ENCODE data around the gene WDR81.
"Not testable (repeated sequence)": the region's sequence is repeated elsewhere in the genome, so short reads cannot be mapped to it uniquely, and the experiment has no call there.

The WDR81 gene

GRCh38 chr17:1769822-1770477 lies 45.4 kb downstream of the WDR81 start:
- Histone ChIP-seq H4K5ac (ENCODE audit: low read length) (no peak overlapping the region), H3K4me2 (ENCODE audit: low read length) (peak overlapping the region; percentile 16), H2BK5ac (ENCODE audit: low read length) (no peak overlapping the region), H3K36me3 (ENCODE audit: control insufficient read depth, insufficient read depth, low read length) (no peaks in the 10 kb centered on the region), H3K9ac (ENCODE audit: low read length) (peak overlapping the region; percentile 0), H3K4me3 (ENCODE audit: low read length) (no peak overlapping the region), H3K79me2 (ENCODE audit: control insufficient read depth, insufficient read depth, low read length) (no peaks in the 10 kb centered on the region), H2AK5ac (ENCODE audit: low read length) (no peak overlapping the region), H3K18ac (ENCODE audit: low read length) (no peak overlapping the region), H3K23ac (ENCODE audit: low read length) (peak overlapping the region; percentile 31), H3K56ac (ENCODE audit: low read length) (peak overlapping the region; percentile 29), H4K8ac (ENCODE audit: low read depth, low read length) (no peak overlapping the region), H3K4me1 (ENCODE audit: control insufficient read depth, low read depth, low read length) (no peaks in the 10 kb centered on the region), H2BK120ac (ENCODE audit: low read depth, low read length) (no peak overlapping the region), H3K27me3 (ENCODE audit: insufficient read depth, low read length, poor library complexity) (no peaks in the 10 kb centered on the region), H3K27ac (ENCODE audit: low read depth, low read length) (no peak overlapping the region), H3K79me1 (ENCODE audit: low read length) (no peaks in the 10 kb centered on the region), H2BK15ac (replicated peaks; ENCODE audit: low read depth) (no peak overlapping the region), H3K4ac (ENCODE audit: low read depth, low read length) (no peak overlapping the region)
- no CpG with 5 or more reads among the region's 21 CpGs for WGBS (ENCODE audit: extremely low coverage, insufficient coverage, low lambda C conversion rate)
- peak; percentile 92 for DNase-seq

- not testable (repeated sequence) for H3K27ac ChIP-seq (ENCODE audit: low read depth, low read length); H3K18ac ChIP-seq (ENCODE audit: low read length); H2BK120ac ChIP-seq (ENCODE audit: low read depth, low read length); H3K79me2 ChIP-seq (ENCODE audit: control insufficient read depth, insufficient read depth, low read length); H2BK5ac ChIP-seq (ENCODE audit: low read length); H2AK5ac ChIP-seq (ENCODE audit: low read length); H4K5ac ChIP-seq (ENCODE audit: low read length); H3K4me2 ChIP-seq (ENCODE audit: low read length); H3K9ac ChIP-seq (ENCODE audit: low read length); H3K4ac ChIP-seq (ENCODE audit: low read depth, low read length); H3K79me1 ChIP-seq (ENCODE audit: low read length); H3K4me1 ChIP-seq (ENCODE audit: control insufficient read depth, low read depth, low read length); H4K8ac ChIP-seq (ENCODE audit: low read depth, low read length); H3K4me3 ChIP-seq (ENCODE audit: low read length); H3K27me3 ChIP-seq (ENCODE audit: insufficient read depth, low read length, poor library complexity); H2BK15ac ChIP-seq (replicated peaks; ENCODE audit: low read depth); H3K36me3 ChIP-seq (ENCODE audit: control insufficient read depth, insufficient read depth, low read length); DNase-seq; H3K56ac ChIP-seq (ENCODE audit: low read length); H3K23ac ChIP-seq (ENCODE audit: low read length)
- no CpG with 5 or more reads among the region's 12 CpGs for WGBS (ENCODE audit: extremely low coverage, insufficient coverage, low lambda C conversion rate)
These were observed 48.6 kb downstream of the WDR81 start for GRCh38 chr17:1773000-1773695.

- no peak overlapping the region for H3K18ac ChIP-seq (ENCODE audit: low read length)
- no peak overlapping the region for H3K4me2 ChIP-seq (ENCODE audit: low read length)
- H3K56ac ChIP-seq (ENCODE audit: low read length), result no peak overlapping the region
- H4K8ac ChIP-seq (ENCODE audit: low read depth, low read length), result no peak overlapping the region
- no peak overlapping the region for H3K4me3 ChIP-seq (ENCODE audit: low read length)
- no peak overlapping the region for H3K4ac ChIP-seq (ENCODE audit: low read depth, low read length)
- H3K79me1 ChIP-seq (ENCODE audit: low read length), result no peaks in the 10 kb centered on the region
- no CpG with 5 or more reads among the region's 7 CpGs for WGBS (ENCODE audit: extremely low coverage, insufficient coverage, low lambda C conversion rate)
- H3K79me2 ChIP-seq (ENCODE audit: control insufficient read depth, insufficient read depth, low read length), result no peaks in the 10 kb centered on the region
- H3K9ac ChIP-seq (ENCODE audit: low read length), result no peak overlapping the region
- no peak overlapping the region for H3K23ac ChIP-seq (ENCODE audit: low read length)
- H2BK120ac ChIP-seq (ENCODE audit: low read depth, low read length), result no peak overlapping the region
- H2BK15ac ChIP-seq (replicated peaks; ENCODE audit: low read depth), result no peak overlapping the region
- H3K36me3 ChIP-seq (ENCODE audit: control insufficient read depth, insufficient read depth, low read length), result no peaks in the 10 kb centered on the region
- no peak overlapping the region for H3K27ac ChIP-seq (ENCODE audit: low read depth, low read length)
- no peaks in the 10 kb centered on the region for H3K4me1 ChIP-seq (ENCODE audit: control insufficient read depth, low read depth, low read length)
- no peak for DNase-seq
- no peak overlapping the region for H2AK5ac ChIP-seq (ENCODE audit: low read length)
- no peak overlapping the region for H4K5ac ChIP-seq (ENCODE audit: low read length)
- no peak overlapping the region for H2BK5ac ChIP-seq (ENCODE audit: low read length)
- no peaks in the 10 kb centered on the region for H3K27me3 ChIP-seq (ENCODE audit: insufficient read depth, low read length, poor library complexity)
These were observed 49.2 kb downstream of the WDR81 start for GRCh38 chr17:1773696-1774181.

- H2BK120ac ChIP-seq (ENCODE audit: low read depth, low read length), result no peak overlapping the region
- H3K27me3 ChIP-seq (ENCODE audit: insufficient read depth, low read length, poor library complexity), result no peaks in the 10 kb centered on the region
- no peak overlapping the region for H4K8ac ChIP-seq (ENCODE audit: low read depth, low read length)
- H3K18ac ChIP-seq (ENCODE audit: low read length), result no peak overlapping the region
- no peaks in the 10 kb centered on the region for H3K79me1 ChIP-seq (ENCODE audit: low read length)
- H3K4ac ChIP-seq (ENCODE audit: low read depth, low read length), result no peak overlapping the region
- no peaks in the 10 kb centered on the region for H3K79me2 ChIP-seq (ENCODE audit: control insufficient read depth, insufficient read depth, low read length)
- no peak overlapping the region for H3K4me2 ChIP-seq (ENCODE audit: low read length)
- H3K4me1 ChIP-seq (ENCODE audit: control insufficient read depth, low read depth, low read length), result no peaks in the 10 kb centered on the region
- no peak overlapping the region for H3K4me3 ChIP-seq (ENCODE audit: low read length)
- no peak overlapping the region for H2BK5ac ChIP-seq (ENCODE audit: low read length)
- H3K27ac ChIP-seq (ENCODE audit: low read depth, low read length), result no peak overlapping the region
- no peak overlapping the region for H3K9ac ChIP-seq (ENCODE audit: low read length)
- H4K5ac ChIP-seq (ENCODE audit: low read length), result no peak overlapping the region
- WGBS (ENCODE audit: extremely low coverage, insufficient coverage, low lambda C conversion rate), result no CpG with 5 or more reads among the region's 21 CpGs
- DNase-seq, result no peak
- no peaks in the 10 kb centered on the region for H3K36me3 ChIP-seq (ENCODE audit: control insufficient read depth, insufficient read depth, low read length)
- no peak overlapping the region for H2BK15ac ChIP-seq (replicated peaks; ENCODE audit: low read depth)
- no peak overlapping the region for H2AK5ac ChIP-seq (ENCODE audit: low read length)
- H3K56ac ChIP-seq (ENCODE audit: low read length), result no peak overlapping the region
- H3K23ac ChIP-seq (ENCODE audit: low read length), result no peak overlapping the region
These were observed 50.1 kb downstream of the WDR81 start for GRCh38 chr17:1774390-1775176.

GRCh38 chr17:1776328-1776727 lies 51.8 kb downstream of the WDR81 start:
- no peak overlapping the region for H2BK5ac ChIP-seq (ENCODE audit: low read length)
- no CpG with 5 or more reads among the region's 10 CpGs for WGBS (ENCODE audit: extremely low coverage, insufficient coverage, low lambda C conversion rate)

More at GRCh38 chr17:1776328-1776727, 51.8 kb downstream of the WDR81 start:
- H2BK15ac ChIP-seq (replicated peaks; ENCODE audit: low read depth), result no peak overlapping the region
- peaks cover 2% of the 10 kb centered on the region for H3K36me3 ChIP-seq (ENCODE audit: control insufficient read depth, insufficient read depth, low read length)
- no peaks in the 10 kb centered on the region for H3K79me2 ChIP-seq (ENCODE audit: control insufficient read depth, insufficient read depth, low read length)
- H4K8ac ChIP-seq (ENCODE audit: low read depth, low read length), result no peak overlapping the region
- H4K5ac ChIP-seq (ENCODE audit: low read length), result no peak overlapping the region
- no peak overlapping the region for H3K4me2 ChIP-seq (ENCODE audit: low read length)
- no peak overlapping the region for H3K18ac ChIP-seq (ENCODE audit: low read length)
- no peak for DNase-seq
- H3K79me1 ChIP-seq (ENCODE audit: low read length), result no peaks in the 10 kb centered on the region
- no peak overlapping the region for H3K27ac ChIP-seq (ENCODE audit: low read depth, low read length)
- H3K27me3 ChIP-seq (ENCODE audit: insufficient read depth, low read length, poor library complexity), result no peaks in the 10 kb centered on the region
- H3K4me1 ChIP-seq (ENCODE audit: control insufficient read depth, low read depth, low read length), result no peaks in the 10 kb centered on the region
- H2AK5ac ChIP-seq (ENCODE audit: low read length), result no peak overlapping the region
- H2BK120ac ChIP-seq (ENCODE audit: low read depth, low read length), result no peak overlapping the region
- H3K56ac ChIP-seq (ENCODE audit: low read length), result no peak overlapping the region
- H3K9ac ChIP-seq (ENCODE audit: low read length), result no peak overlapping the region
- no peak overlapping the region for H3K4ac ChIP-seq (ENCODE audit: low read depth, low read length)
- H3K23ac ChIP-seq (ENCODE audit: low read length), result no peak overlapping the region
- no peak overlapping the region for H3K4me3 ChIP-seq (ENCODE audit: low read length)

Data from mesendoderm (in vitro differentiated cells).